ENCODE results near the gene MTHFD1. TPM values are rescaled to one million over a fixed set of nuclear protein-coding genes. Genes with fewer than 3 reads are reported as not detected.

MTHFD1 gene
- polyA plus RNA-seq, 2 of the 4 experiments (the other 2 are of a cell fraction): 105 to 159 TPM

DNA sequence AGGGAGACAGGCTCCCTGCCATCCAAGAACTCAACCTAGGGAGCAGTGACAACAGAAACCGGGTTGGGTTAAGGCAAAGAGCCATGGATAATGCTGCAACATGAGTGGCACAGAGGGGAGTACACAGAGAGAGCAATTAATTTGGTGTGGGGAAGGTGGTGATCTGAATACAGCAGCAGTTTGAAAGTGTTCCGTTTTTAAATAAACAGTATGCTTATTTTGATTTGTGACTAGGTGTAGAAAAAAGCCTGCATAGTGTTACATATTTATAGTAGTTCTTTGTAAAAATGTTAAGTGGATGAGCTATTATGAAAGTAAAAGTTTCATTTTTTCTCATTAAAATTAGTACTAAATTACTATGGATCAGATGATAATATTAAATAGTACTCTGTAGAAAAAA, 85.9 kb downstream of the MTHFD1 start:
- no peak for FAIRE-seq
- CTCF ChIA-PET: no interaction called here
- WGBS (ENCODE audit: missing lambda C conversion rate): 75% methylated on average over 2 of the region's 2 CpGs
- no peak for ATAC-seq
- Histone ChIP-seq H3K4me1 (0 out of 3 replicates have a peak, but pooled peaks cover 4% of the 10 kb centered on the region), H3K27ac (no peak overlapping the region), H3K4me3 (no peak overlapping the region), H3K9me3 (no peaks in the 10 kb centered on the region), H3K4me2 (no peak overlapping the region)
- POLR2A ChIA-PET: no interaction called here
- TF ChIP-seq, protein P1, sequence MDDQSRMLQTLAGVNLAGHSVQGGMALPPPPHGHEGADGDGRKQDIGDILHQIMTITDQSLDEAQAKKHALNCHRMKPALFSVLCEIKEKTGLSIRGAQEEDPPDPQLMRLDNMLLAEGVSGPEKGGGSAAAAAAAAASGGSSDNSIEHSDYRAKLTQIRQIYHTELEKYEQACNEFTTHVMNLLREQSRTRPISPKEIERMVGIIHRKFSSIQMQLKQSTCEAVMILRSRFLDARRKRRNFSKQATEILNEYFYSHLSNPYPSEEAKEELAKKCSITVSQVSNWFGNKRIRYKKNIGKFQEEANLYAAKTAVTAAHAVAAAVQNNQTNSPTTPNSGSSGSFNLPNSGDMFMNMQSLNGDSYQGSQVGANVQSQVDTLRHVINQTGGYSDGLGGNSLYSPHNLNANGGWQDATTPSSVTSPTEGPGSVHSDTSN (IDR thresholded peaks at IDR 0.05): no peak
- TF ChIP-seq NFE2L2 (conservative IDR thresholded peaks at IDR 0.05; ENCODE audit: low read length): no peak
- no peak for TF ChIP-seq HEYL (CRISPR knock-in tag; IDR thresholded peaks at IDR 0.05)
- no peak for TF ChIP-seq EHF (CRISPR knock-in tag; IDR thresholded peaks at IDR 0.05)
- no peak for TF ChIP-seq HOXB13 (CRISPR knock-in tag; IDR thresholded peaks at IDR 0.05; ENCODE audit: low read depth)
- TF ChIP-seq CTCF (IDR thresholded peaks at IDR 0.05): no peak
- no peak for TF ChIP-seq FOXS1 (CRISPR knock-in tag; IDR thresholded peaks at IDR 0.05)
- TF ChIP-seq JUN (IDR thresholded peaks at IDR 0.05): no peak
- no peak for TF ChIP-seq ESRRA (IDR thresholded peaks at IDR 0.05; ENCODE audit: borderline replicate concordance, low read length)
- no peak for TF ChIP-seq POLR2AphosphoS2 (conservative IDR thresholded peaks at IDR 0.05; ENCODE audit: low read length)
- TF ChIP-seq ZNF302 (CRISPR knock-in tag; IDR thresholded peaks at IDR 0.05): no peak
- no peak for TF ChIP-seq ZC3H11A (IDR thresholded peaks at IDR 0.05)
- no peak for DNase-seq (ENCODE audit: low read depth in 1 of 2, low spot score in 1 of 2)

DNA sequence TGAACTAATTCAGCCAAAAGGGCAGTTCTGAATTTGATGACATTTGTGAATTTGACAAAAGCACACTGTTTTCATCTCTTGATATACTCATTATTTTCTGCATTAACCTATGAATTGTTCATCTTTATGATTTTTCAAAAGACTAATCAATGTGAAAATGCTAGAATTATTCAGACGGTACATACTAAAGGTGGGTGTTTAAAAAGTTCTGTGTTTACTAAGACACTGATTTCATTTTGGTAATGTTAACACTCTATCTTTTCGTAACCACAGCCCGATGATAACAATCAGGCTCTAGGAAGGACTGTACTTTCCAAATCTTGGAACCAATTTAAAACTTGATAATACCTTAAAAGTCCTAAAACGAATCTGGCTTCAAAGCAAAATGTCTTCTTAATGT, 86.5 kb downstream of the MTHFD1 start:
- Histone ChIP-seq H3K4me2 (no peak overlapping the region), H3K27ac (no peak overlapping the region), H3K9me3 (no peaks in the 10 kb centered on the region), H3K4me1 (0 out of 3 replicates have a peak, but pooled peaks cover 4% of the 10 kb centered on the region), H3K4me3 (no peak overlapping the region)
- ATAC-seq (no peak), DNase-seq (ENCODE audit: low read depth in 1 of 2, low spot score in 1 of 2) (no peak), FAIRE-seq (no peak)
- 85% methylated on average over 4 of the region's 4 CpGs for WGBS (ENCODE audit: missing lambda C conversion rate)
- ChIA-PET POLR2A (no interaction called here), CTCF (no interaction called here)
- TF ChIP-seq ZFP36 (IDR thresholded peaks at IDR 0.05; ENCODE audit: borderline replicate concordance, partially characterized antibody) (no peak), CHD4 (IDR thresholded peaks at IDR 0.05; ENCODE audit: borderline replicate concordance) (no peak), HMGXB4 (CRISPR knock-in tag; IDR thresholded peaks at IDR 0.05; ENCODE audit: borderline replicate concordance) (no peak), CBX2 (IDR thresholded peaks at IDR 0.05; ENCODE audit: borderline replicate concordance, low read depth) (no peak), FOSB (CRISPR knock-in tag; IDR thresholded peaks at IDR 0.05) (no peak), HEYL (CRISPR knock-in tag; IDR thresholded peaks at IDR 0.05) (no peak), JUNB (IDR thresholded peaks at IDR 0.05) (no peak), ELK1 (IDR thresholded peaks at IDR 0.05; ENCODE audit: low read depth, low read length) (no peak), TP53 (CRISPR knock-in tag; IDR thresholded peaks at IDR 0.05) (no peak), CHD2 (IDR thresholded peaks at IDR 0.05; ENCODE audit: low read length, partially characterized antibody) (no peak), ZSCAN20 (CRISPR knock-in tag; IDR thresholded peaks at IDR 0.05) (no peak), KDM5A (IDR thresholded peaks at IDR 0.05) (no peak), SREBF2 (IDR thresholded peaks at IDR 0.05) (no peak)
- TF ChIP-seq, protein P2, sequence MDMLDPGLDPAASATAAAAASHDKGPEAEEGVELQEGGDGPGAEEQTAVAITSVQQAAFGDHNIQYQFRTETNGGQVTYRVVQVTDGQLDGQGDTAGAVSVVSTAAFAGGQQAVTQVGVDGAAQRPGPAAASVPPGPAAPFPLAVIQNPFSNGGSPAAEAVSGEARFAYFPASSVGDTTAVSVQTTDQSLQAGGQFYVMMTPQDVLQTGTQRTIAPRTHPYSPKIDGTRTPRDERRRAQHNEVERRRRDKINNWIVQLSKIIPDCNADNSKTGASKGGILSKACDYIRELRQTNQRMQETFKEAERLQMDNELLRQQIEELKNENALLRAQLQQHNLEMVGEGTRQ (IDR thresholded peaks at IDR 0.05): no peak

Data from A549 (cell line).